GM19025 (cell line): ENCODE data around the gene GPR39.

Experiments used
- ATAC-seq: cut with Tn5 transposase; IDR thresholded peaks from one replicate; pipeline ENCODE4 v1.9.1; 2021; ENCODE audit warnings: mild to moderate bottlenecking, low read depth, moderate library complexity; ENCODE audit not compliant: unreplicated experiment

GPR39 gene

DNA sequence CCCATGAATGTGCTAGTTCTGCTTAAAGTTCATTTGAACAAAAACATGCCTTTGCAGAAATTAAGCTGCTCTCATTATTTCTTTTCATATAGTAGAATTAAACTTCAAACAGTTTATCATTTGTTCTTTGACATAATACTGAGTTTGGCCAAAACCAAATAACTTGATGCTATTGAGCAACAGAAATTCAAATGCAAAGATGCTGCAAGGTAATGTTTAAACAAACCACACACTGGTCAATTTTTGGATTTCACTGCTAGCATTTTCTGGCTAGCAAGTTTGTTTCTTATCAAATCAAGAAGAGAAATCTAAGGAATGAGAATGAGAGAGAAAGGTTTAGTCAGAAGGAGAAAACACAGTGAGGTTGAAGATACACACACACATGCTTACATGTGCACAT, 173.4 kb downstream of the GPR39 start:
- no peak for ATAC-seq

GRCh38 chr2:132593171-132593570, 176.6 kb downstream of the GPR39 start:
- no peak for ATAC-seq

DNA sequence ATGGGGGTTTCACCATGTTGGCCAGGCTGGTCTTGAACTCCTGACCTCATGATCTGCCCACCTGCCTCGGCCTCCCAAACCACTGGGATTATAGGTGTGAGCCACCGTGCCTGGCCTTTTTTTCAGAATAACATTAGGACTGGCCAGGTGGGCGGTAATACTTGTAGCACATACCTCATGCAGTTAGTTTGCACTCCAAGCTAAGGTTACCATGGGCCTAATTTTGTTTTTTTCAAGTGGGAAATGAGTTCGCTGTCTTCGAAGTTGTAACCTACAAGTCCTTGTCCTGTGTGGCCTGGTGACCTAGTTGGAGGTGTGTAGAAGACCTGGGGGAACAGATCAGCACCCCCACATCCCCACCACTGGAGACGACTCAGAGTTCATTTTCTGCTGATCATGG, 178.6 kb downstream of the GPR39 start:
- ATAC-seq: no peak

DNA sequence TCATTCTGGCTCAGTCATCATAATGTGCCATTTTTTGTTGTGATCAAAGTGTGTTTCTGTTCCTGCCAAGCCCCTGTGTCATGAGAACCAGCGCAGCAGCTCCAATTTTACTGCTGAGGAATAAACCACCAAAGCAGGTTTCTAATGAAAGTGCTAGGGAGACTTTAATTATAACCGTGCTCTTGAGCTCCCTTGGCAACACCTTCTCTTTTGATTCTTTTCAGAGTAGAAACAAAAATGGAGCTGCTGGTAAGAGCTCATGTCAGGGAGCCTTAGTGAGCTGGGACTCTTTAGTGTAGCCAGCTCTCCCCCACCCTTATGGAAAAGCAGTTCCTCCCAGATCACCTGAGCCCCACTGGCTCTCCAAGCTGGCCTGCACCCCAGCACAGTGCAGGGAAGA, 179.1 kb downstream of the GPR39 start:
- no peak for ATAC-seq

DNA sequence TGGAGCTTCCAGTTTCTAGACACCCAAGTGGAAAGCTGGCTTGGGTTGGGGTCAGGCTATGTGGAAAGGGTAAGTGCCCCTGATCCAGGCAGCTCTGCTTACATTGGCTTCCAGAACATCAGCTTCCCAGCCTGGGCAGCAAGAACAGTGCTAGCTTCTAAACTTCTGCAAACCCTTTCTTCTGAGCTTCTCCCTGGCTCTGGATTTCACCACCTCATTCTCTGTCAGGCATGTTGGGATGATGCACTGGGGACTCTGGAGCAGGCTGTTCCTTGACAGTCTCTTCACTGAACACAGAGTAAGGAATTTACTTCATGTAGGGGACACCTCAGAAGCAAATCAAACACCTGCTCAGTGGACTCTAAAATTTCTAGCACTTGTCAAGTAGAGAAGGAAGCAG, 180.6 kb downstream of the GPR39 start:
- ATAC-seq: no peak

DNA sequence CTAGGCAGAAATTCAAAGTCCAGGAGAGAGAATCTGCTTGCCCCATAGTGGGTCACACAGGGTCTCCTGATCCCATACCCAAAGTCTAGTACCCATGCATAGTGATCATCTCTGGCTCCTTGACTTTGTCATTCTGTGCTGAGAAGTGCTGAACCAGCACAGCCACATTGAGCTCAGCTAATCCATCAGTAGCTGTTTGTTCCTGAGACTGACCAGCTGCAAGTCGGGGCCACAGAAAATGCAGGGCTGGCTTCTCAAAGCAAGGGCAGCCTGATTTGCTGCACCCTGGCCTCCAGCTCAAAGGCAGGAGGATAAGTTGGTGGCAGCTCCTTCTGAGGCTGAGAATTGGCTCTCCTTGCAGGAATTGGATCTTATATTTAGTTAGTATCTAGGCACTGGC, 181.2 kb downstream of the GPR39 start:
- no peak for ATAC-seq

DNA sequence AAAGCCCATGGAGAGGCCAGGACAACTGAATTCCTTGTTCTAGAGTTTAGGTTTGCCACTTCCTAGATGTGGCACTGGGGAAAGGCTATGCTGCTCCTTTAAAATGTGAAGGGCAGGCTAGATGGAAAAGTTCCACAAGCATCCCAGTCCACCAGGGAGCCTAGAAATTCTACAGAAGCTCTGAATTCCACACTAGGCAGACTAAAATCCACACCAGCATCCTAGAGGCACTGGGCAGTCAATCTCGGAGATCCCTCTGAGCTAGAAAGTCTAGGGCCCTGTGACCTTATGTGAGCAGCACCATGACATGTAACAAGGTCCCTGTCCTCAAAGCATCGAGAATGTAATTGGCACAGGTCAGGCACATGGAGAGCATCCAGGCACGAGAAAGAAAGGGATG, 181.9 kb downstream of the GPR39 start:
- no peak for ATAC-seq

GRCh38 chr2:132599556-132599955, 183.0 kb downstream of the GPR39 start:
- ATAC-seq: no peak

- ATAC-seq: no peak
Observed at GRCh38 chr2:132604561-132604960, 188.0 kb downstream of the GPR39 start.

DNA sequence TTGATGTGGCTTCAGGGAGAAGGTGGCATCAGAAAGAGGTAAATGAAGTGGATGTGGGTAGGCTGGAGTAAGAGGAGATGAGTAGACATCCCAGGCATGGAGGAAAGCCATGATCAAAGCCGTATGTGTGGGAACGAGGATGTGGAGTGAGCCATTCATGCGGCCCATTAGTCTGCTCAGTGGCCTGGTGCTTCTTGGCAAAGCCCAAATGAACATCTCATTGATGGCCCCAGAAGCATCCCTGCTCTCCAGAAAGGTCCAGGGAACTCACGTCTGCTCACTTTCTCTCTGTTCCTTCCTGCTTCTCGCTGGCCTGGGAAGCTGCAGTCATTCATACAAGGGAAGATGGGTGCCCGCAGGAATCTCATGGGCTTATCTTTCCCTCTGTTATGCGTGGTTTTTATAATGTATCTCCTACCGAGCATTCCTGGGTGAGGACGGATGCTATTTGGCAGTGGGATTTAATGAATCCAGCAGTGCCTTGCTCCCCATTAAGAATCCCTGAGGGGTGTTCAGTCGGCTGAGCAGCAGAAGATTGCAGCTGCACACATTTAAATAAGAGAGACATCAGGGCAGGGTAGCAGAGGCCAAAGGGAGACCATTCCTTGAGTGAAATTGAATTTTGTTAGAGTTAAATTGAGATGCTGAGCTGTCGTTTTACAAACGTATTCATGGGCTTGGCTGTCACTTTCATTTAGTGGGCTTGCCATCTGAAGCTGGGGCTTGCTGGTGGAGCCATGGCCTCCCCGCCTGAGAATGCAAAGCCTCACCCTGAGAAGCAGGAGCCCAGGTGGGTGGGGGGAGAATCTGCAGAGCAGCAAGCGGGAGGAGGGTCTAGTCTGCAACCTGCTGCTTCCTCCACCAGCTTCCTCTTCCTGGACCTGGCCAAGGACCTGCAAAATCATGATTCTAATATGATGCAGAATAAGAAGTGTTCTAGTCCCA, 188.9 kb downstream of the GPR39 start:
- ATAC-seq: no peak

DNA sequence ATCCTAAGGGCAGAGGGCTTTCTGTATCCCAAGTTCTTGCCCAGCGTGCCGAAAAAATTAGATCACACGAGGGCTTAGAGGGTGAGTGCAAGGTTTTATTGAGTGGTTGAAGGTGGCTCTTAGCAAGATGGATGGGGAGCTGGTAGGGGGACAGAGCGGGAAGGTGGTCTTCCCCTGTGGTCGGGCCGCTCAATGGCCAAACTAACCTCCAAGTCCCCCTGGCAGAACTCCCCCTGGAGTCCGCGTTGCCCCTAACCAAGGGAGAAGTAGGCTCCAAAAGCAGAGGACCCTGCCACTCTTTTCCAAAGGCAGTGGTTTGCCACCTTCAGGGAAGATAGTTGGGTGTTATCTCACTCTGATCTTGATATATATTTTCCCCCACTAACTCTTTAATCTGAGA, 190.0 kb downstream of the GPR39 start:
- ATAC-seq: no peak

GRCh38 chr2:132607426-132608090, 191.0 kb downstream of the GPR39 start:
- ATAC-seq: no peak

GRCh38 chr2:132608311-132608710, 191.7 kb downstream of the GPR39 start:
- ATAC-seq: no peak

DNA sequence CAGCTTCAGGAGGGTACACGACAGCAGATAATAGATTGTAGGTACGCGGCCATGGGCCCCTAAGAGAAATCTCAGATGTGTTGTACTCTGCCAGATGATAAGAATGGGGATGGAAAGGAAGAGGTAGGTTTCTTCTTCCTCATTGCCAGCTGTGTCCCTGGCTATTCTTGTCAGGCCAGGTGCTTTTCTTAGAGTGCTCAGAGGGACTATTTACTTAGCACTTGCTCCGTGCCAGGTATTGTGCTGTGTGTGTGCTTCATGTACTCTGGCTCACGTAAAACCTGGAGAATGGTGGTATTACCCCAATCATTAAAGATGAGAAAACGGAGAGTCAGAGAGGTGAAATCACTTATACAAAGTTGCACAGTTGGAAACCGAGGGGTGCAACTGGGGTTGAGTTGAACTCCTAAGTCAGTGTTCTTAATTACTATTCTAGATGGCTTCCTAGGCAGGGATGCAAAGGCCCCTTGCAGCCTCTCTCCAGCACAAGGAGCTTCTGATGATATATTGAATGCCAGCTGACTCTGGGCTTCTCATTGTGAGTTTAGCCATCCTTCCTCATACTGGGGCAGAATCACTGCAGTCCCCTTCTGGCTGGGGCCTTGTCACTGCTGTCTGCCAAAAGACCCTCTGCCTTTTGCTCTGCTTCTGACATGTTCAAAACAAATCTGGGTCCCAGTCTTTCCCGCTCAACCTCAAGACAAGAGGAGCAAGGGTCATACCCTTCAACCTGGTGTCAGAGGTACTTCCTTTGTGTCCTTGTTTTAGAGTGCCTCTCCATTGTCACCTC, 192.7 kb downstream of the GPR39 start:
- ATAC-seq: no peak

GRCh38 chr2:132611719-132612118, 195.1 kb downstream of the GPR39 start:
- no peak for ATAC-seq

DNA sequence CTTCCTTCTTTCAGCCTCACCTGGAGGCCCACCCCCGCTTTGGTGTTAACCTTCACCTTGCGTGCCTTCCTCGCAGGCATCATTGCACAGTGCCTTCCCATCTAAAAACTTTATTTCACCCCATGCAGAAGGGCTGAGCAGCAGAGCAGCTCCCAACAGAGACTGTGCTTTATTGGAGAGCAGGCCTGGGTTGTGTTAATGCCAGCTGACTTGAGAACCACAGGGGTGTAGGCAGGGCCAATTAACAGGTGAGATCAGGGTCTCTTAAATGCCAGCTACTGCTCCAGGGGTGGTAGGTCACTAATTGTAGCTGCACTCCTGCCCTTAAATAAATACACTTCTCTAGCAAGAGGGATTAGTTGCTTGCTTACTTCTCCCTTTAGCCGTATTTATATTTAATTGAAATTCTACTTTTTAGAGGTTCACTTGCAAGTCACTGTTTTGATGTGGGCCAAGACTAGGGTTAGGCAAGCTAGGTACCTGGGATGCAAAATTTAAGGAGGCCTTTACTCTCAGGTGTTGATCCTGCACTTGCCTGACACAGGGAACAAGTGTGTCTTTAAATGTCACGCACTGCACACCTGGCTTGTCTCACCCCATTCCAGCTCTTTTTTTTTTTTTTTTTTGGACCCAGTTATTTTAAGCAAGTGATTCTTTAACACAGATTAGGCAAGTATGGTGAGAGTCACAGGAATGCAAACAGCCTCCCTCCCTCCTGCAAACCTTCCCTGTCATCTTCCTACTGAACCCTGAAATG, 198.9 kb downstream of the GPR39 start:
- ATAC-seq: no peak

DNA sequence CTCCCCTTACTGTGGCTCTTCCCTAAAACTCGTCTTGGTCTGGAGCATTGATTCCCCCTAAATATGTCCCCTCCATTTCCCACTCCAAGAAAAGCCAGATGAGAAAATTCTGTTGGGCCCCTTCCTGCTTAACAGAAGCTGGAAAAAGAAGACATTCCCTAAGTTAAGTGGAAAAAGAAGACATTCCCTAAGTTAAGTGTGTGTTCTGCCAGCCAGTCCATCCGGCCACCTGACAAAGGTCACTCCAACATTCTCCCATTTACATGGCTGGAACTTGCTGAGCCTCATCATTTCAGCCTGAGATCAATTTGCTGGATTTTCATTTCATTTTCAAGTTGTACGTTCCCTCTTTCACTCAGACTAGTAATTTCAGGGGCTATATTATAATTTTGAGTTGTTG, 201.4 kb downstream of the GPR39 start:
- ATAC-seq: no peak

DNA sequence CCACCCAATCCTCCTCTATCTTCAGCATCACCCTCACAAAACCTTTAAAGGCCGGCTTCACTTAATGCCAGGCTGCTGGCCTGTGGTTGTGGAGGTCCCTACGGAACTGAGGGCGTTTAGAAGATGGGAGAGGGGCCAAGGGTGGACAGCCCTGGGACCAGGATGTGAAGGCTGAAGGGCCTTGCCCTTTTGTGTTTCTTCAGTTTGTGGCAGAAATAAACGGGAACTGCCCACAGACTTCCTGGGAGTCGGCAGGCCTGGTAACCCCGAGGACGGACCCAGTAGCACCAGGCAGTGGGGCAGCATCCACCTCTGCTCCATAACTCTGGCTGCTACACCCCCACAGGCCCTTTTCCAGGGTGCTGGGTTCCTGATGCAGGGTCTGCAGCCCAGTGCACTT, 202.1 kb downstream of the GPR39 start:
- no peak for ATAC-seq

DNA sequence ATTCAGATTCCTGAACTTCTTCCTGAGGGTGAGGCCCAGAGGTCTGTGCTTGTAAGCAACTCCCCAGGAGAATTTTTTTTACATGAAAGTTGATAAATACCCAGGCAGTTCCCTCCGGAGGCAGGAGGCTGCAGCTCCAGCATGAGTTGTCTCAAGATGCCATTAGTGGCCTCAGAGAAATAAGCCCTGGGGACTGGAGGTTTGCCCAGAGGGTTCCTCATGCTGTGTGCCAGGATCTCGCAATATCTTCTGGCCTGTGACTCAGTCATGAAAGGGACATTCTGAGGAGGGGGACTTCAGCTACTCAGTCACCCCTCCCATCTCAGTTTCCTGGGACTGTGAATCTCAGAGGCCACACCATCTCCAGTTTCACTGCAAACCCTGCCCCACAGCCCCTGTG, 203.5 kb downstream of the GPR39 start:
- no peak for ATAC-seq

DNA sequence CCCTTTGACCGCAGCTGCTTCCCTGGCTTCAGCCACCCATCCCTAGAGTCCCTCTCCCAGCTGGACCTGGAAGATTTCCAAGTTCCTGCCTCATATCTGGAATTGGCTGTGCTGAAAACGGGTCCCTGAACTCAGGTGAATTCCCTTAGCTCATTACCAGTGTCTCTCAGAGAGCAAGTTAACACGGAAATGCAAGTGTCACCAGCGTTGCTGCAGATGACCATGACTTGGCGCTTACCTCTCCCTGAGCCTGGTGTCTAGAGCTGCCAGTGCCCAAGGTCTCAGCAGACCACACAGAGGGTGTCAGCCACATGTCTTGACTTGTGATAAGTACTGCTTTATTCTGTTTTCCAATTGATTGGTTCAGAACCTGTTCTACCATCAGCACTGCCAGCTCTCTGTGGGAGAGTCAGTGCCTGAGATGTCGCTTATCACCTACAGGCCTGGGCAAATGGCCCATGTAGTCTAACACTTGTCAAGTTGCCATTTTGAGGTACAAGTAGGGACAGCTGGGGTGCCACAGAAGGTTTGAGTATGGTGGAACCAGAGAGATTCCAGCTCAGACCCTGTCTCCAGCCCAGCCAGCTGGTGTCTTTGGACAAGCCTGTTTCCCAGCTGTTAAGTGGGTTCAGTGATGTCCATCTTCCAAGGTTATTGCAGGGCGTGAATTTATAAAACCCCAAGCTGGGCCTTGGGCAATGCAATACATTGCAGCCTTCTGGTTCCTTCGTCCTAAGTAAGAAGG, 204.7 kb downstream of the GPR39 start:
- ATAC-seq: no peak
